ENCODE measurements around the gene ACVRL1.

ACVRL1 gene

DNA sequence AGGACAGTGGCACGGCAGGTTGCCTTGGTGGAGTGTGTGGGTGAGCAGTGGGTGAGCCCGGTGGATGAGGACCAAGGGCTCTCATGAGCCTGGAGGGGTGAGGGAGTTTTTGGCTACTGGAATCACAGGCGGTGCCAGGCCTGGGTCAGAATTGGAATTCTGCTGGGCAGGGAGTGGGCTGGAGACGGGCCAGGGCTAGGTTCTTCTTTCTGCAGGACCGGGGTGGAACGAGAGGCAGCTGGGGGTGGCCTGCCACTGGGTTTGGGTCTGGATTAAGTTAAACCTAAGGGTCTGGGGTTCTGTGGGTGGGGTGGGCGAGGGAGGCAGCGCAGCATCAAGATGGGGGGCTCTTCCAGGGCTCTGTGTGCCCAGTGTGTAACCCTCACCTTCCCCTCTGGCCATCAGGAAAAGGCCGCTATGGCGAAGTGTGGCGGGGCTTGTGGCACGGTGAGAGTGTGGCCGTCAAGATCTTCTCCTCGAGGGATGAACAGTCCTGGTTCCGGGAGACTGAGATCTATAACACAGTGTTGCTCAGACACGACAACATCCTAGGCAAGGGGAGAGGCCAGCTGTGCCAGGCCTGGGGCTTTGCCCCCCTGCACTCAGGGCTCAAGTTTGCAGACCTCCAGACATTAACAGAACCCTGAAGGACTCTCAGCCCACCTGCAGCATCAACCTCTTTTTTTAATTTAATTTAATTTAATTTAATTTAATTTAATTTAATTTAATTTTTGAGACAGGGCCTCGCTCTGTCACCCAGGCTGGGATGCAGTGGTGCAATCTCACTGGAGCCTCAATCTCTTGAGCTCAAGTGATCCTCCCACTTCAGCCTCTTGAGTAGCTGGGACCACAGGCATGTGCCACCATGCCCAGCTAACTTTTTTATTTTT lies 7.0 kb downstream of the ACVRL1 start:
- no peak overlapping the region for H3K4ac ChIP-seq (ENCODE audit: low read depth, low read length)
- no peak overlapping the region for H3K56ac ChIP-seq (ENCODE audit: low read length)
- no peak overlapping the region for H4K5ac ChIP-seq (ENCODE audit: low read length)
- H2BK120ac ChIP-seq (ENCODE audit: low read depth, low read length) = no peak overlapping the region
- H3K4me3 ChIP-seq (ENCODE audit: low read length) = no peak overlapping the region
- no peaks in the 10 kb centered on the region for H3K27me3 ChIP-seq (ENCODE audit: insufficient read depth, low read length, poor library complexity)
- no peak for DNase-seq
- H2BK5ac ChIP-seq (ENCODE audit: low read length) = no peak overlapping the region
- H4K8ac ChIP-seq (ENCODE audit: low read depth, low read length) = no peak overlapping the region
- H3K4me1 ChIP-seq (ENCODE audit: control insufficient read depth, low read depth, low read length) = no peaks in the 10 kb centered on the region
- H3K23ac ChIP-seq (ENCODE audit: low read length) = no peak overlapping the region
- no peak overlapping the region for H2AK5ac ChIP-seq (ENCODE audit: low read length)
- H3K27ac ChIP-seq (ENCODE audit: low read depth, low read length) = no peak overlapping the region
- H3K9ac ChIP-seq (ENCODE audit: low read length) = no peak overlapping the region
- H3K4me2 ChIP-seq (ENCODE audit: low read length) = no peak overlapping the region
- H3K36me3 ChIP-seq (ENCODE audit: control insufficient read depth, insufficient read depth, low read length) = no peaks in the 10 kb centered on the region
- H3K18ac ChIP-seq (ENCODE audit: low read length) = no peak overlapping the region
- WGBS (ENCODE audit: extremely low coverage, insufficient coverage, low lambda C conversion rate) = no CpG with 5 or more reads among the region's 17 CpGs
- no peak overlapping the region for H2BK15ac ChIP-seq (replicated peaks; ENCODE audit: low read depth)
- no peaks in the 10 kb centered on the region for H3K79me2 ChIP-seq (ENCODE audit: control insufficient read depth, insufficient read depth, low read length)
- H3K79me1 ChIP-seq (ENCODE audit: low read length) = no peaks in the 10 kb centered on the region

DNA sequence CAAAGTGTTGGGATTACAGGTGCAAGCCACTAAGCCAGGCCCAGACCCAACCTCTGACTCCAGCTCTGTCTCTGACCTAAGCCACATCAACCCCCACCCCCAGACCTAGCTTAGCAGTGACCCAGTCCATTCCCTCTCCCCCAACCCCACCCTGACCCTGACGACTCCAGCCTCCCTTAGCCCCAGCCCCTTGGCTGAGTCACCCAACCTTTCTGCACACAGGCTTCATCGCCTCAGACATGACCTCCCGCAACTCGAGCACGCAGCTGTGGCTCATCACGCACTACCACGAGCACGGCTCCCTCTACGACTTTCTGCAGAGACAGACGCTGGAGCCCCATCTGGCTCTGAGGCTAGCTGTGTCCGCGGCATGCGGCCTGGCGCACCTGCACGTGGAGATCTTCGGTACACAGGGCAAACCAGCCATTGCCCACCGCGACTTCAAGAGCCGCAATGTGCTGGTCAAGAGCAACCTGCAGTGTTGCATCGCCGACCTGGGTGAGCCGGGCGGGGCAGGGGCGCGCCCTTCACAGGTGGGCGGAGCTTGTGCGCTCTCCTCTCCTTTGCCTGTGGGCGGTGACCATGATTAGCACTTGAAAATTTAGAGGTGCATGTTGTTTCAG lies 7.8 kb downstream of the ACVRL1 start:
- no peaks in the 10 kb centered on the region for H3K36me3 ChIP-seq (ENCODE audit: control insufficient read depth, insufficient read depth, low read length)
- H3K27me3 ChIP-seq (ENCODE audit: insufficient read depth, low read length, poor library complexity) = no peaks in the 10 kb centered on the region
- H2BK5ac ChIP-seq (ENCODE audit: low read length) = no peak overlapping the region
- no peak overlapping the region for H2AK5ac ChIP-seq (ENCODE audit: low read length)
- no peak overlapping the region for H3K56ac ChIP-seq (ENCODE audit: low read length)
- H3K9ac ChIP-seq (ENCODE audit: low read length) = no peak overlapping the region
- H4K5ac ChIP-seq (ENCODE audit: low read length) = no peak overlapping the region
- no peak overlapping the region for H4K8ac ChIP-seq (ENCODE audit: low read depth, low read length)
- no peak overlapping the region for H3K27ac ChIP-seq (ENCODE audit: low read depth, low read length)
- WGBS (ENCODE audit: extremely low coverage, insufficient coverage, low lambda C conversion rate) = no CpG with 5 or more reads among the region's 28 CpGs
- H3K79me1 ChIP-seq (ENCODE audit: low read length) = no peaks in the 10 kb centered on the region
- H2BK15ac ChIP-seq (replicated peaks; ENCODE audit: low read depth) = no peak overlapping the region
- H3K4me3 ChIP-seq (ENCODE audit: low read length) = no peak overlapping the region
- no peak overlapping the region for H2BK120ac ChIP-seq (ENCODE audit: low read depth, low read length)
- DNase-seq = no peak
- H3K18ac ChIP-seq (ENCODE audit: low read length) = no peak overlapping the region
- H3K4me2 ChIP-seq (ENCODE audit: low read length) = no peak overlapping the region
- no peak overlapping the region for H3K4ac ChIP-seq (ENCODE audit: low read depth, low read length)
- no peaks in the 10 kb centered on the region for H3K4me1 ChIP-seq (ENCODE audit: control insufficient read depth, low read depth, low read length)
- no peak overlapping the region for H3K23ac ChIP-seq (ENCODE audit: low read length)
- H3K79me2 ChIP-seq (ENCODE audit: control insufficient read depth, insufficient read depth, low read length) = no peaks in the 10 kb centered on the region

DNA sequence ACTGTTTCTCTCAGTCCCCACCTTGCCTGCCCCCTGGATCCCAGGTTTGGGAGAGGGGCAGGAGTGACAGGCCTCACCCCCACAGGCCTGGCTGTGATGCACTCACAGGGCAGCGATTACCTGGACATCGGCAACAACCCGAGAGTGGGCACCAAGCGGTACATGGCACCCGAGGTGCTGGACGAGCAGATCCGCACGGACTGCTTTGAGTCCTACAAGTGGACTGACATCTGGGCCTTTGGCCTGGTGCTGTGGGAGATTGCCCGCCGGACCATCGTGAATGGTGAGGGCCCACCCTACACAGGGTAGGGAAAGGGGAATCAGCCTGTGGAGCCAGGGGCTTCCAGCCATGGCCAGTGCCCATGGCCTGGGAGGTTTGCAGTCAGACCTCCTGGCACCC lies 8.6 kb downstream of the ACVRL1 start:
- H3K4me1 ChIP-seq (ENCODE audit: control insufficient read depth, low read depth, low read length) = no peaks in the 10 kb centered on the region
- H2BK120ac ChIP-seq (ENCODE audit: low read depth, low read length) = no peak overlapping the region
- H4K8ac ChIP-seq (ENCODE audit: low read depth, low read length) = no peak overlapping the region
- no peaks in the 10 kb centered on the region for H3K36me3 ChIP-seq (ENCODE audit: control insufficient read depth, insufficient read depth, low read length)
- H3K4me3 ChIP-seq (ENCODE audit: low read length) = no peak overlapping the region
- no peak for DNase-seq
- no peaks in the 10 kb centered on the region for H3K27me3 ChIP-seq (ENCODE audit: insufficient read depth, low read length, poor library complexity)
- H2BK5ac ChIP-seq (ENCODE audit: low read length) = no peak overlapping the region
- H3K4ac ChIP-seq (ENCODE audit: low read depth, low read length) = no peak overlapping the region
- no peak overlapping the region for H2BK15ac ChIP-seq (replicated peaks; ENCODE audit: low read depth)
- no peak overlapping the region for H4K5ac ChIP-seq (ENCODE audit: low read length)
- no peak overlapping the region for H3K23ac ChIP-seq (ENCODE audit: low read length)
- H2AK5ac ChIP-seq (ENCODE audit: low read length) = no peak overlapping the region
- H3K4me2 ChIP-seq (ENCODE audit: low read length) = no peak overlapping the region
- H3K56ac ChIP-seq (ENCODE audit: low read length) = no peak overlapping the region
- WGBS (ENCODE audit: extremely low coverage, insufficient coverage, low lambda C conversion rate) = no CpG with 5 or more reads among the region's 11 CpGs
- no peak overlapping the region for H3K27ac ChIP-seq (ENCODE audit: low read depth, low read length)
- no peaks in the 10 kb centered on the region for H3K79me1 ChIP-seq (ENCODE audit: low read length)
- H3K18ac ChIP-seq (ENCODE audit: low read length) = no peak overlapping the region
- H3K9ac ChIP-seq (ENCODE audit: low read length) = no peak overlapping the region
- H3K79me2 ChIP-seq (ENCODE audit: control insufficient read depth, insufficient read depth, low read length) = no peaks in the 10 kb centered on the region

DNA sequence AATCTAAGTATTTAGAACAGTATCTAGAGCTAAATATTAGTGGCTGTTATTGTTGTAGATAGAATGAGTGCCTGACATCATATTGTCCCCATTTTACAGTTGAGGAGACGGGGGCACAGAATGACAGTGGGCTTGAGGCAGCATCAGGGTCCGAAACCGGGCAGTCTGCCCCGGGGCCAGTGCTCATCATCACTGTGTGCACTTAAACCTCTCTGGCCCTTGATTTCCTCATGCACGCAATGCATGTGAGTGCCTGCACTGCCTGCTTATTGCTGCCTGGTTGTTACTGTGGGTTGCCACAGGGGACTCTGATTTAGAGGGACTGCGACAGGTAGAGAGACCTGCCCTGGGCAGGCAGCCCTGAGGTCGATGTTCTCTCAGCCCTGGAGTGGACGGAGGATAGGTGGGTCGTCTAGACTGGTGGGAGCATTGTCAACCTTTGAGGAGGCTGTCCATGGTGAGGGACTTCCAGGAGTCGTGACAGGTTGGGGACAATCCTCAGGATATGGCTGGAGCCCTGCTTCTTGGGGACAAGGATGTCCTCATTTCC lies 9.8 kb downstream of the ACVRL1 start:
- Histone ChIP-seq H3K27ac (ENCODE audit: low read depth, low read length) (no peak overlapping the region), H3K27me3 (ENCODE audit: insufficient read depth, low read length, poor library complexity) (no peaks in the 10 kb centered on the region), H3K36me3 (ENCODE audit: control insufficient read depth, insufficient read depth, low read length) (no peaks in the 10 kb centered on the region)

DNA sequence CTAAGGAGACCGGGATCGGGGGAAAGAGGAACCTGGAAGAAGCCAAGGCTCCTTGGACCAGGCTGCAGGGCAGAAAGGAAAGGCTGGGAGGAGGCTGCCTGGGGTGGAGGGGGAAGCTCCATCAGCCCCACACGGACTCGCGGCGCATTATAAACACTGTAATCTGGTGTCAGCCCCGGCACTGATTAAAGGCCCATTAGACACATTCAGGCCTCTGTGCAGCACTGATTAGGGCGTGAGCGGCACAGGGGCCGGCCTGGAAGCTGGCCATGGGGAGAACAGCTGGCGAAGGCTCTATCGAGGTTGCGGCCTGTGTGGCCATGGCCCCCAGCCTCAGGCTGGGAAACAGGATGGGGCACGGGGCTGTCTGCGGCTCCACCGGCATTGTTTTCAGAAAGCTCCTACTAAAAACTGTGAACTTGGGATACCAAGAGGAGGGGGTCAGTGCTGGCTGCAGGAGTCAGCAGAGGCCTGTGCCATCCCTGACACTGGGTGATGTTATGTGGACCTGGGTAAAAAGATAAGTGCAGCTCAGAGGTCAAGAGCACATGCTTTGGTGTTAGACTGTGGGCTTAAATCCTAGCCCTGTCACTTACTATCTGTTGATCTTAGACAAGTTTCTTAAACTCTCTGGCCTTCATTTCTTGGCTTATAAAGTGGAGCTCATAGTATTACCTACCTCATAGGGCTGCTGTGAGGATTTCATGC lies 10.6 kb downstream of the ACVRL1 start:
- WGBS (ENCODE audit: extremely low coverage, insufficient coverage, low lambda C conversion rate) = no CpG with 5 or more reads among the region's 16 CpGs
- Histone ChIP-seq H4K5ac (ENCODE audit: low read length) (no peak overlapping the region), H3K4me3 (ENCODE audit: low read length) (no peak overlapping the region), H3K27ac (ENCODE audit: low read depth, low read length) (no peak overlapping the region), H2BK120ac (ENCODE audit: low read depth, low read length) (no peak overlapping the region), H3K4me1 (ENCODE audit: control insufficient read depth, low read depth, low read length) (peaks cover 2% of the 10 kb centered on the region), H2BK15ac (replicated peaks; ENCODE audit: low read depth) (no peak overlapping the region), H3K9ac (ENCODE audit: low read length) (peak overlapping the region; percentile 12), H4K8ac (ENCODE audit: low read depth, low read length) (no peak overlapping the region), H3K23ac (ENCODE audit: low read length) (no peak overlapping the region), H3K4ac (ENCODE audit: low read depth, low read length) (no peak overlapping the region), H3K18ac (ENCODE audit: low read length) (no peak overlapping the region), H3K27me3 (ENCODE audit: insufficient read depth, low read length, poor library complexity) (no peaks in the 10 kb centered on the region), H3K56ac (ENCODE audit: low read length) (peak overlapping the region; percentile 67), H2AK5ac (ENCODE audit: low read length) (no peak overlapping the region), H2BK5ac (ENCODE audit: low read length) (no peak overlapping the region), H3K36me3 (ENCODE audit: control insufficient read depth, insufficient read depth, low read length) (no peaks in the 10 kb centered on the region), H3K79me2 (ENCODE audit: control insufficient read depth, insufficient read depth, low read length) (no peaks in the 10 kb centered on the region), H3K4me2 (ENCODE audit: low read length) (no peak overlapping the region), H3K79me1 (ENCODE audit: low read length) (no peaks in the 10 kb centered on the region)
- DNase-seq = no peak

More for the DNA sequence above, 9.8 kb downstream of the ACVRL1 start:
- Histone ChIP-seq H3K4me1 (ENCODE audit: control insufficient read depth, low read depth, low read length) (peaks cover 2% of the 10 kb centered on the region), H3K79me2 (ENCODE audit: control insufficient read depth, insufficient read depth, low read length) (no peaks in the 10 kb centered on the region), H3K4me3 (ENCODE audit: low read length) (no peak overlapping the region), H2AK5ac (ENCODE audit: low read length) (no peak overlapping the region), H3K4ac (ENCODE audit: low read depth, low read length) (no peak overlapping the region), H3K56ac (ENCODE audit: low read length) (no peak overlapping the region), H3K9ac (ENCODE audit: low read length) (no peak overlapping the region), H3K79me1 (ENCODE audit: low read length) (no peaks in the 10 kb centered on the region), H3K23ac (ENCODE audit: low read length) (no peak overlapping the region), H3K4me2 (ENCODE audit: low read length) (no peak overlapping the region), H2BK15ac (replicated peaks; ENCODE audit: low read depth) (no peak overlapping the region), H4K8ac (ENCODE audit: low read depth, low read length) (no peak overlapping the region), H4K5ac (ENCODE audit: low read length) (no peak overlapping the region), H2BK5ac (ENCODE audit: low read length) (no peak overlapping the region), H2BK120ac (ENCODE audit: low read depth, low read length) (no peak overlapping the region), H3K18ac (ENCODE audit: low read length) (no peak overlapping the region)
- no CpG with 5 or more reads among the region's 10 CpGs for WGBS (ENCODE audit: extremely low coverage, insufficient coverage, low lambda C conversion rate)
- no peak for DNase-seq

All from mesendoderm (in vitro differentiated cells).